ENCODE results near the gene ADRM1. TPM values are rescaled to one million over a fixed set of nuclear protein-coding genes. Genes with fewer than 3 reads are reported as not detected.

The ADRM1 gene
- total RNA-seq, 4 donors from 2014 or later, result 41.8 to 126 (median 109) TPM

DNA sequence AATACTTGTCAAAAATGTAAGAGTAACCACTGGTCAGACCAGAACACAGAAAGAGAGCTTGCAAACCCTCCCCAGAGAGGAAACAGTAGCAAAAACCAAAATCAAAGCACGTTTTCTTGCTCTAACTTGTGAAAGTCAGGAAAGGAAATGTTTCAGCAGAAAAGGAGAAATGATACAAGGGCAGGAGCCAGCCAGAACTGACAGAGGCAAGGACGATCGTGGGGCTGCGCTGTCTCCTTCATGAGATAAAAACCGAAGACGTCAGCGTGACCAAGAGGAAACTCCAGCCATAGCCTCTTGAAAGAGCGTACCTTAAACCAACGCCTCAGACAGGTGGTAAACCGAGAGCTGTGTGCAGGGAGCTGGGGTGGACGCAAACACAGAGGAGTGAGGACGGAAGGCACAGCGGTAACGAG, 36.9 kb downstream of the ADRM1 start:
- Histone ChIP-seq H3K36me3 (no peaks in the 10 kb centered on the region), H3K27ac (peak overlapping the region in 2 of 4 donors; percentile 19 to 42), H3K4me3 (no peak overlapping the region), H3K9me3 (no peaks in the 10 kb centered on the region), H3K27me3 (no peaks in the 10 kb centered on the region), H3K4me1 (no peaks in the 10 kb centered on the region)
- intact Hi-C loops (cut with DNase I; ENCODE audit: low total_unique reads) (loop anchor here (5.0 kb wide), 1 partner anchor 38 kb away; no protein-coding TSS in a partner anchor), in situ Hi-C loops (cut with MboI; ENCODE audit: low pct_ligation_motif_present in 1 of 4, low pct_unique_long_range_greater_than_20kb in 1 of 4, low sequenced_read_pairs in 3 of 4) (no loop called here)
- WGBS, 2 donors (ENCODE audit: low coverage in 1 of 2), result 60 to 75% methylated on average over 11 to 14 of the region's 14 CpGs
- peak; percentile 61 for DNase-seq
- TF ChIP-seq EP300 (IDR thresholded peaks at IDR 0.05; ENCODE audit: low read depth) (no peak), POLR2AphosphoS5 (IDR thresholded peaks at IDR 0.05) (peak in 1 of 3 donors; percentile 26)
- TF ChIP-seq, protein P1, sequence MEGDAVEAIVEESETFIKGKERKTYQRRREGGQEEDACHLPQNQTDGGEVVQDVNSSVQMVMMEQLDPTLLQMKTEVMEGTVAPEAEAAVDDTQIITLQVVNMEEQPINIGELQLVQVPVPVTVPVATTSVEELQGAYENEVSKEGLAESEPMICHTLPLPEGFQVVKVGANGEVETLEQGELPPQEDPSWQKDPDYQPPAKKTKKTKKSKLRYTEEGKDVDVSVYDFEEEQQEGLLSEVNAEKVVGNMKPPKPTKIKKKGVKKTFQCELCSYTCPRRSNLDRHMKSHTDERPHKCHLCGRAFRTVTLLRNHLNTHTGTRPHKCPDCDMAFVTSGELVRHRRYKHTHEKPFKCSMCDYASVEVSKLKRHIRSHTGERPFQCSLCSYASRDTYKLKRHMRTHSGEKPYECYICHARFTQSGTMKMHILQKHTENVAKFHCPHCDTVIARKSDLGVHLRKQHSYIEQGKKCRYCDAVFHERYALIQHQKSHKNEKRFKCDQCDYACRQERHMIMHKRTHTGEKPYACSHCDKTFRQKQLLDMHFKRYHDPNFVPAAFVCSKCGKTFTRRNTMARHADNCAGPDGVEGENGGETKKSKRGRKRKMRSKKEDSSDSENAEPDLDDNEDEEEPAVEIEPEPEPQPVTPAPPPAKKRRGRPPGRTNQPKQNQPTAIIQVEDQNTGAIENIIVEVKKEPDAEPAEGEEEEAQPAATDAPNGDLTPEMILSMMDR (IDR thresholded peaks at IDR 0.05), result no peak

DNA sequence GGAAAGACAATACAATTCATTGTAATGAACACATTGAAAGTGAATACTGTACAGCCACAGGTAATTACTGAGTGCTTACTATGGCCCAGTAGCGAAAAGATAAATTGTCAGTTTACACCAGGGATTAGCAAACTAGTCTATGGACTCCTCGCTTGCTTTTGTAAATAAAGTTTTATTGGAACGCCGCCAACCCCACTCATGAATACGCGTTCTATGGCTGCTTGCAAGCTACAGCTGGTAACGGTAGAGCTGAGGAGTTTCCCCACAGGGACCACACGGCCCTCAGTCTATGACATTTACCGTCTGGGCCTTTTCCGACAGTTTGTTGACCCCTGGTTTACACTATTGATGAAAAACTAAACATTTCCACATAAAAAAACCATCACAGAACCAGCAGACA, 40.1 kb downstream of the ADRM1 start:
- H3K36me3 ChIP-seq, result no peaks in the 10 kb centered on the region
- no peak overlapping the region for H3K4me3 ChIP-seq
- peak in 1 of 3 donors; percentile 14 for TF ChIP-seq POLR2AphosphoS5 (IDR thresholded peaks at IDR 0.05)
- TF ChIP-seq, protein P1 (IDR thresholded peaks at IDR 0.05), result no peak
- H3K27me3 ChIP-seq, result no peaks in the 10 kb centered on the region
- peak overlapping the region; percentile 17 to 41 (median 30) for H3K27ac ChIP-seq
- in situ Hi-C loops (cut with MboI; ENCODE audit: low pct_ligation_motif_present in 1 of 4, low pct_unique_long_range_greater_than_20kb in 1 of 4, low sequenced_read_pairs in 3 of 4), result no loop called here
- no peaks in the 10 kb centered on the region for H3K9me3 ChIP-seq
- intact Hi-C loops (cut with DNase I; ENCODE audit: low total_unique reads), result loop anchor here (5.0 kb wide), 1 partner anchor 34 kb away; no protein-coding TSS in a partner anchor
- H3K4me1 ChIP-seq, result no peaks in the 10 kb centered on the region
- DNase-seq, result no peak
- WGBS, 2 donors (ENCODE audit: low coverage in 1 of 2), result 40 to 62% methylated on average over 1 to 10 of the region's 10 CpGs

DNA sequence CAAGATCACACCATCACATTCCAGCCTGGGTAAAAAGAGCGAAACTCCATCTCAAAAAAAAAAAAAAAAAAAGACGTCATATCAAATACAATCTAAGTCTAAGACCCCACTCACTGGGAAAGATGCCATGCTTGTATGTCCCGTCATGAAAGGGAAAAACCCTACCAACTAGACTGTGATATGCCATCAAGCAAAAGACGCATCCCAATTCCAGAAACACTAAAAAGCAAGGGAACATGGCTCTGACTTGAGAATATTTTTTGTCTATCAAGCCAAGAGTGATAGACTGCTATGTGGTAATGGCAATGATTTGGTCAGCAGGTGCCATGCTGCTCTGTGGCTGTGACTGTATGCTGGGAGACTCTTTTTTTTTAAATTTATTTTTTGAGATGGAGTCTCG, 41.3 kb downstream of the ADRM1 start:
- H3K4me1 ChIP-seq, result no peaks in the 10 kb centered on the region
- DNase-seq, result no peak
- peak overlapping the region; percentile 9 to 45 (median 34) for H3K27ac ChIP-seq
- in situ Hi-C loops (cut with MboI; ENCODE audit: low pct_ligation_motif_present in 1 of 4, low pct_unique_long_range_greater_than_20kb in 1 of 4, low sequenced_read_pairs in 3 of 4) (no loop called here), intact Hi-C loops (cut with DNase I; ENCODE audit: low total_unique reads) (loop anchor here (5.0 kb wide), 1 partner anchor 33 kb away; no protein-coding TSS in a partner anchor)
- WGBS, 2 donors (ENCODE audit: low coverage in 1 of 2), result 80 to 87% methylated on average over 4 to 5 of the region's 5 CpGs
- H3K4me3 ChIP-seq, result no peak overlapping the region
- no peaks in the 10 kb centered on the region for H3K27me3 ChIP-seq
- TF ChIP-seq, protein P1 (IDR thresholded peaks at IDR 0.05), result no peak
- TF ChIP-seq POLR2A (IDR thresholded peaks at IDR 0.05), result no peak
- TF ChIP-seq EP300 (IDR thresholded peaks at IDR 0.05; ENCODE audit: low read depth), result no peak
- no peak for TF ChIP-seq POLR2AphosphoS5 (IDR thresholded peaks at IDR 0.05)
- H3K36me3 ChIP-seq, result no peaks in the 10 kb centered on the region
- H3K9me3 ChIP-seq, result no peaks in the 10 kb centered on the region

DNA sequence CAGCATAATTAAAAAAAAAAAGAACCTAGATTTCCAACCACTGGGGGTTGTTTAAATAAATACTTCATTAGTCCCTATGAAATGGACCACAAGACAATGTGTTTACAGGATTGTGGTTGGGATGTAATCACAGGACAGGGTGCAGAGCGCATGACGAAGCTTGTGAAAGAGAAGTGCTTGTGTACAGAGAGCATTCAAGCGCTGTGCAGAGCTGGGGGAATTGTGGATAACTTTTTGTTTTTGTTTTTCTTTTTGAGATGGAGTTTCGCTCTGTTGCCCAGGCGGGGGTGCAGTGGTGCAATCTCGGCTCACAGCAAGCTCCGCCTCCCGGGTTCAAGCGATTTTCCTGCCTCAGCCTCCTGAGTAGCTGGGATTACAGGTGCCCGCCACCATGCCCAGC, 42.0 kb downstream of the ADRM1 start:
- WGBS, 2 donors (ENCODE audit: low coverage in 1 of 2), result 71 to 100% methylated on average over 4 to 10 of the region's 10 CpGs
- TF ChIP-seq POLR2AphosphoS5 (IDR thresholded peaks at IDR 0.05), result peak in 1 of 3 donors; percentile 35
- TF ChIP-seq, protein P1 (IDR thresholded peaks at IDR 0.05), result no peak
- Histone ChIP-seq H3K27ac (peak overlapping the region in 3 of 4 donors; percentile 28 to 45 (median 41)), H3K27me3 (no peaks in the 10 kb centered on the region), H3K4me3 (no peak overlapping the region), H3K4me1 (peaks cover 0 to under 1% (median 0%) of the 10 kb centered on the region in 4 donors), H3K36me3 (no peaks in the 10 kb centered on the region), H3K9me3 (no peaks in the 10 kb centered on the region)
- no peak for DNase-seq
- intact Hi-C loops (cut with DNase I; ENCODE audit: low total_unique reads) (loop anchor here (5.0 kb wide), 1 partner anchor 33 kb away; no protein-coding TSS in a partner anchor), in situ Hi-C loops (cut with MboI; ENCODE audit: low pct_ligation_motif_present in 1 of 4, low pct_unique_long_range_greater_than_20kb in 1 of 4, low sequenced_read_pairs in 3 of 4) (no loop called here)

Measured in transverse colon (tissue), 4 donors.